ENCODE results near the gene TROAP.

DNA sequence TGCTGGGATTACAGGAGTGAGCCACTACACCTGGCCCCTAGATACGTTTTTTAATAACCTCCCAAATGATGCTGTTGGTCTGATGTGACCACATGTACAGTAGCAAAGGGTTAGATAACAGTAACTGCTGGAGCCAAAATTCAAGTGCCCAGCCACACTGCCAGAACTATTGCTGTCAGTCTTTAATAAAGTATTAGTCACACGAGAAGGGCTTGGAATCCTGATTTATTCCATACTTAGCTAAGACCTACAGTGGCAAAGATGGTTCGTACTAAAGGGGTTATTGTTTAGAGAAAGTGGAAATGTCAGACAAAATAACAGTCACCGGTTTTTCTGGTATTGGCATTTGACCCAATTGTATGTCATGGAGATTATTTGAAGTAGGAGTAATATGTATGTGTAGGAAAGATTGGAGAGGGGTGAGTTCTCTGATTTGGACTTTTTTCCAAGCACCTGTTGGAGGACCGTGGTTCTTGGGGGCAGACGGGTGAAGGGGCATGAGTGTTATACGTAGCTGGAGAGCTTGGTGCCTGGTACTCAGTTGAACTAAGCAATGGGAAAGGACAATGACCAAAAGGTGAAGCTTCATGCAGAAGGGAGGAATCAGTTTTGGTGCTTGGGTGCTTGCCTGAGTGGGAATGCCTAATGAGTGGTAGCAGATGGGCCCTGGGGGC is 48.5 kb upstream of the TROAP start:
- no peak for TF ChIP-seq POLR2AphosphoS5 (IDR thresholded peaks at IDR 0.05)
- TF ChIP-seq CTCF (IDR thresholded peaks at IDR 0.05), result no peak

All from breast epithelium (tissue), 3 donors.